Measurements from ENCODE around the gene SLC7A14.
A peak's percentile ranks its signal among the peaks of the same experiment; 100 is the strongest.

DNA sequence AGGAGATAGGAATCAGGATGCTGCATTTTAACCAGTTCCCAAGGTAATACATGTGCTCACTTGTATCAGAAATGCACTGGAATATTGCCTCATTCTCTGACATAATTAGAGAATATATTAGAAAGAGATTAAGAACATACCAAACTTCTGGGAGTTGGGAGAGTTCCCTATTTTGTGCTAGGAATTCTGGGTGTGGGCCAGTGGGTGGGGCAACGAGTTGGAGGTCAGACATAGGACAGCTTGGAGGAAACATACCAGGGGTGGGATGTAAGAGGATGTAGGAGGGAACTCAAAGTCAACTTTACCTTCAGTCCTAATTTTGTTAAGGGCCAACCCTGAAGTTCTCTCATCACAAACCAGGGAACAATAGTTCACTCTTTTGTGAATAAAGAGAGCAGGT is 83.6 kb downstream of the SLC7A14 start:
- TF ChIP-seq, protein P1, sequence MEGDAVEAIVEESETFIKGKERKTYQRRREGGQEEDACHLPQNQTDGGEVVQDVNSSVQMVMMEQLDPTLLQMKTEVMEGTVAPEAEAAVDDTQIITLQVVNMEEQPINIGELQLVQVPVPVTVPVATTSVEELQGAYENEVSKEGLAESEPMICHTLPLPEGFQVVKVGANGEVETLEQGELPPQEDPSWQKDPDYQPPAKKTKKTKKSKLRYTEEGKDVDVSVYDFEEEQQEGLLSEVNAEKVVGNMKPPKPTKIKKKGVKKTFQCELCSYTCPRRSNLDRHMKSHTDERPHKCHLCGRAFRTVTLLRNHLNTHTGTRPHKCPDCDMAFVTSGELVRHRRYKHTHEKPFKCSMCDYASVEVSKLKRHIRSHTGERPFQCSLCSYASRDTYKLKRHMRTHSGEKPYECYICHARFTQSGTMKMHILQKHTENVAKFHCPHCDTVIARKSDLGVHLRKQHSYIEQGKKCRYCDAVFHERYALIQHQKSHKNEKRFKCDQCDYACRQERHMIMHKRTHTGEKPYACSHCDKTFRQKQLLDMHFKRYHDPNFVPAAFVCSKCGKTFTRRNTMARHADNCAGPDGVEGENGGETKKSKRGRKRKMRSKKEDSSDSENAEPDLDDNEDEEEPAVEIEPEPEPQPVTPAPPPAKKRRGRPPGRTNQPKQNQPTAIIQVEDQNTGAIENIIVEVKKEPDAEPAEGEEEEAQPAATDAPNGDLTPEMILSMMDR (IDR thresholded peaks at IDR 0.05), result no peak
- TF ChIP-seq POLR2A (IDR thresholded peaks at IDR 0.05) (no peak), EP300 (IDR thresholded peaks at IDR 0.05) (peak in 1 of 2 donors; percentile 25)

Data from tibial nerve (tissue), 4 donors.